ENCODE data around the gene RBM42. TPM values are rescaled to one million over a fixed set of nuclear protein-coding genes. Genes with fewer than 3 reads are reported as not detected.
"Not testable (repeated sequence)": the region's sequence is repeated elsewhere in the genome, so short reads cannot be mapped to it uniquely, and the experiment has no call there.

Gene RBM42, protein sequence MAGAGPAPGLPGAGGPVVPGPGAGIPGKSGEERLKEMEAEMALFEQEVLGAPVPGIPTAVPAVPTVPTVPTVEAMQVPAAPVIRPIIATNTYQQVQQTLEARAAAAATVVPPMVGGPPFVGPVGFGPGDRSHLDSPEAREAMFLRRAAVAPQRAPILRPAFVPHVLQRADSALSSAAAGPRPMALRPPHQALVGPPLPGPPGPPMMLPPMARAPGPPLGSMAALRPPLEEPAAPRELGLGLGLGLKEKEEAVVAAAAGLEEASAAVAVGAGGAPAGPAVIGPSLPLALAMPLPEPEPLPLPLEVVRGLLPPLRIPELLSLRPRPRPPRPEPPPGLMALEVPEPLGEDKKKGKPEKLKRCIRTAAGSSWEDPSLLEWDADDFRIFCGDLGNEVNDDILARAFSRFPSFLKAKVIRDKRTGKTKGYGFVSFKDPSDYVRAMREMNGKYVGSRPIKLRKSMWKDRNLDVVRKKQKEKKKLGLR
- total RNA-seq = 63.9 TPM
- long read RNA-seq, transcript RBM42-201 (10 exons, 1,680 nt) = major isoform, 213 of 381 reads
- long read RNA-seq, partial matches to known transcripts = 19 of 381 reads
- long read RNA-seq, other reads (novel, unspliced or antisense) = 144 of 381 reads

DNA sequence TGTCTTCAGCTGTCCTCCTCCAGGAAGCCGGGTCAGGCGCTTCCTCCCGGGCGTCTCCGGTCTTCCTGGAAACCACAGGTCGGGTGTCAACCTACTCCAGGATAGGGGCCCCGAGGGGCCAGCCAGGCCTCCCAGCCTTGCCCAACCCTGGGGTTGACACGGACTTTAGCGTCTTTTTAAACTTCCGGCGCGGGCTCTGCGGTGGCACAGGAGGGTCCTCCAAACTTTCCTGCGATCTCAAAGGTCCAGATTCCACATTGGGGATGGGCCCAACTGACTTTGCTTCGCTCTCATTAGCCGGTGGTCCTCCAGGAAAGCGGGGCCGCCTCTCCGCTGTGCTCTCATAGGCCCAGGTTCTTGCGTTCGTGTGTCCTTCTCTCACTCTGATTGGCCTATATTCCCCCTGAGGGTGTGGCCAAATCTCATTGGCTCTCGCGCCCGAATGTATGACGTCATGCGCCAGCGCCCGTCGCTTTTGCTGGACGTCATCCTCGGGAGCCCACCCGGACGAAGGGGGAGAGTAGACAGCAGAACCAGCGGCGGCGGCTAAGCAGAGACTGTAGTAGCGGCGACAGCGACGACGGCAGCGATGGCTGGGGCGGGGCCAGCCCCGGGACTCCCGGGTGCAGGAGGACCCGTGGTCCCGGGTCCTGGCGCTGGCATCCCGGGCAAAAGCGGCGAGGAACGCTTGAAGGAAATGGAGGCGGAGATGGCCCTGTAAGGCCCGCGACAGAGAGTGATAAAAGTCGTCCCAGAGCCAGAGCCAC, at the start of gene RBM42:
Gene RBM42 (plus strand): TSS at position 472 of the 767 bp plus-strand sequence. CDS start 118 bp downstream, at position 590.
- DNase-seq (ENCODE audit: low spot score) = peak; percentile 99

DNA sequence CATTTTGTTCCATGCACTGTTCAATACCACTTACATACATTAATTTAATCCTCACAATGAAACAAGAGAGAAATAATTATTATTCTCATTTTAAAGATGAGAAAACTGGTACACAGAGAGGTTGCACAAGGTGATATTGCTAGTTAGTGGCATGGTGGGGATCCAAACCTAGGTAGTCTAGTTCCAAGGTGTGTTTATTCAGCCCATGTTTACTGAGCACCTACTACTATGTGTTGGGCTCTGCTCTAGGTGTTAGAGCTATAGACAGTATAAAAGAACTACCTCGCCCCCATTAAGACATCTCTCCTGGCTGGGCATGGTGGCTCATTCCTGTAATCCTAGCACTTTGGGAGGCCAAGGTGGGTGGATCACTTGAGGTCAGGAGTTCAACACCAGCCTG, 46.1 kb upstream of the RBM42 start:
- no peak for DNase-seq (ENCODE audit: low spot score)

DNA sequence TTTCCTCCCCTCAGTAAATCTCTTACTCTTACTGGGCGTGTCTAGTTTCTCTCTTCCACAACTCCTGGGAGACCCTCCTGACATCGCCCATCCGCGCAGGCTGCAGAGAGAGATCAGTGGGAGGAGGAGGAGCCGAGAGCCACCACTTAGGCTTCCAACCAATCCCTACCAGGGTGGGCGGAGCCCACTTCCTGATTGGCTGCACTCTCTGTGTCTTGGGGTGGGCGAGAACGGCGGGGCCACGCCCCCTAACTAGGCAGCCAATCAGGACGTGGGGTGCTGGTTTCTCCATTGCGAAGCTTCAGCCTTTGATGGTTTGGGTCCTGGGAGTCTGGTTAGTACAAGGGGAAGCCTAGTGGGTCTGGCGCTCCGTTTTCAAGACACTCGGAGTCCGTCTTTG, 43.0 kb upstream of the RBM42 start, which contains the start of gene PMIS2:
Gene PMIS2 (plus strand): TSS at position 326 of the 400 bp plus-strand sequence. CDS start 87 bp downstream, outside the sequence.
- no peak for DNase-seq (ENCODE audit: low spot score)

DNA sequence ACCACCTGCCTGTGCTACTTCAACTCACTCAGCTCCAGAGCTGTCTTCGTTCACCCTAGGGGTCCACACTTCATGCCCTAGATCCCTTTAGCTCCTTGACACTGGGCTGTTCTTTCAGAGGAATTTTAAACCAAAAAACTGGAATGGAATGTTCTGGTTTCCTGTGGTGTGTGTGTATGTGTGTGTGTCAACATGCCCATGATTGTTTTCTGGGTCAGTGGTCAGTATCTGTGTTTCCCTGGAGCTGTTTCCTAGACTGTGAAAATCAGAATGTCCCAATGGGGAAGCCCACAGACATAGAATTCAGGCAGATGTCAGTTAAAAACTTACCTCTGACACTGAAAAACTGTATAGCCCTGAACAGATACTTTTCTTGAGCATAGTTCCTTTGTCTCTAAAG, 41.5 kb upstream of the RBM42 start:
- no peak for DNase-seq (ENCODE audit: low spot score)

DNA sequence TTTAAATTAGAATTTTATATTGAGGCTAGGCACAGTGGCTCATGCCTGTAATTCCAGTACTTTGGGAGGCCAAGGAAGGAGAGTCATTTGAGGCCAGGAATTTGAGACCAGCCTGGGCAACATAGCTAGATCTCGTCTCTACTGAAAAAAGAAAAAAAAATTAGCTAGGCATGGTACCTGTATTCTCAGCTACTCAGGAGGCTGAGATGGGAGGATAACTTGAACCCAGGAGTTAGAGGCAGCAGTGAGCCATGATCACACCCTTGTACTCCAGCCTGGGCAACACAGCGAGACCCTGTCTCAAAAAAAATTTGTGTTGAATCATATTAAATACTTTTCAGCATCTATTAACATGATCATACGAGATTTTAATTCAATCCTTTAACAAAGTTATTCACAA, 38.0 kb upstream of the RBM42 start:
- DNase-seq (ENCODE audit: low spot score) = no peak

DNA sequence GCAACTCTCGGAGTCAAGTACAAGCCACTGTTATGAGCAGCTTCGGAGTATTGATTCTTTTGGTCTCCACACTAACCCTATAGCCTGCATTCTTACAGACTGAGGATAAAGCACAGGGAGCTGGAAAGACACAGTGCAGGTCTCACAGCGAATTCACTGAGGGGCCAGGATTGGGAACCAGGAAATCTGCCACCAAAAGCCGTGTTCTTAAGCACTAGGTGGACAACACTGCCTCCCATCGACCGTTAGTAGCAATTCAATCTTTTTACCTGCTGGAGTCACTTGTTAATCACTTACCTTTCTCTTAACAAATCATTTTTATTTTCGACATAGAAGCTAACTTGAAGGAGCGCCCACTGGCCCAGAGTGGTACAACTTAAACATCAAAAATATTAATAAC, 36.6 kb upstream of the RBM42 start:
- no peak for DNase-seq (ENCODE audit: low spot score)

DNA sequence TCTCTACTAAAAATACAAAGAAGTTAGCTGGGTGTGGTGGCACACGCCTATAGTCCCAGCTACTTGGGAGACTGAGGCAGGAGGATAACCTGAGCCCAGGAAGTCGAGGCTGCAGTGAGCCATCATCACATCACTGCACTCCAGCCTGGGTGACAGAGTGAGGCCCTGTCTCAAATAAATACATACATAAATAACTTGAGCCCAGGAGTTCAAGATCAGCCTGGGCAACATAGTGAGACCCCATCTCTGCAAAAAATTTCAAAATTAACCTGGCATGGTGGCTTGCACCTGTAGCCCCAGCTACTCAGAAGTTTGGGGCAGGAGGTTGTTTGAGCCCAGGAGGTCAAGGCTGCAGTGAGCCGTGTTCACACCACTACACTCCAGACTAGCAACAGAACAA, 33.8 kb upstream of the RBM42 start:
- DNase-seq (ENCODE audit: low spot score) = not testable (repeated sequence)

DNA sequence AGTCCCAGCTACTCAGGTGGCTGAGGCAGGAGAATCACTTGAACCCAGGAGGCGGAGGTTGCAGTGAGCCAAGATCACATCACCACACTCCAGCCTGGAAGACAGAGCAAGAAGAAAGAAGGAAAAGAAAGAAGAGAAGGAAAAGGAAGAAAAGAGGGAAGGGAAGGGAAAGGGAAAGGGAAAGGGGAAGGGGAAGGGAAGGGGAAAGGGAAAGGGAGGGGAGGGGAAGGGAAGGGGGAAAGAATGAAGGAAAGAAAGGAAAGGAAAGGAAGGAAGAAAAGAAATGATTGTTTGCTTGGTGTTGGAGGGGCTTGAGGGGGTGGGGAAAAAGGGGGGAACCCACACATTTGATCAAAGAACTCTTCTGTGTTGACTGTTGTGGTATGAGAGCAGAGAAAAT, 32.9 kb upstream of the RBM42 start:
- no peak for DNase-seq (ENCODE audit: low spot score)

DNA sequence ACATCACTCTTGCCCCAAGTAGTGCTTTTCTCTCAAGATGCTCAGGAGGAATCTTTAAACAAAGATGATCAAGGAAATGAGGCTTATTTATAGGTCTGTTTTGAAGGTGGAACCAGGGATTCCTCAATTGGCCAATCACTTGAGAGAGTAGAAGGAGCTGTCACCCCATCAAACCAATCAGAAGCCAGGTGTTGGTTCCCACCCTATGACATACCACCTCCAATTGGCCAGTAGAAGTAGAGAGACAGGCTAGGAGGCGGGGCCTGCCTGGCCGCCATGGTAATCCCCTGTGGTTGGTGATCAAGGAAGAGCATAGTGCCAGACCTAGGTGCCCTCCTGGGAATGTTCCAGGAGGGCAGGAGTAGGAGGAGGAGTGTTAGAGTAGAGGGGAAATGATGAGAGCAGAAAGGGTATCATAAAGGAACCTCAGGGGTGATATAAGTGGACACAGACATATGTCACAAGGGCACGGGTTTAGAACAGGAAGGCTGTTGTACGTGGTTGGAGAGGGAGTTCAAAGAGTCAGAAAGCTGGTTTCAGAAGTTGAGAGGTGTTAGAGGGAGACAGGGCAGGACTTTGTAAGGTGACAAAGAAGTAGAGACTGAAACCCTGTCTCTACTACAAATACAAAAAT, 32.4 kb upstream of the RBM42 start:
- DNase-seq (ENCODE audit: low spot score) = no peak

DNA sequence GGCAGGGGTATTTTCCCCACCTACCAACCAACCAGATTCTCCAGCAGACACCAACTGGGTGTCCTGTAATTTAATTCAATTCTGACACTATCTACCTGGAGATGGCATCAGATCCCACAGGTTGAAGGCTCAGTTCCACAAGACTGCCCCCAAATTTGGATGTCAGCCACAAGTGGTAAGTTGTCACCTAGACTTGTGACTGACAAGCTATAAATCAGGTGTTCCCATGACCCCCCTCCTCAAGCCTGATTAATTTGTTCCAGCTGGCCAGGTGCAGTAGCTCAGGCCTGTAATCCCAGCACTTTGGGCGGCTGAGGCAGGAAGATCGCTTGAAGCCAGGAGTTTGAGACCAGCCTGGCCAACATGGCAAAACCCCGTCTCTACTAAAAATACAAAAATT, 26.9 kb upstream of the RBM42 start:
- DNase-seq (ENCODE audit: low spot score) = no peak

DNA sequence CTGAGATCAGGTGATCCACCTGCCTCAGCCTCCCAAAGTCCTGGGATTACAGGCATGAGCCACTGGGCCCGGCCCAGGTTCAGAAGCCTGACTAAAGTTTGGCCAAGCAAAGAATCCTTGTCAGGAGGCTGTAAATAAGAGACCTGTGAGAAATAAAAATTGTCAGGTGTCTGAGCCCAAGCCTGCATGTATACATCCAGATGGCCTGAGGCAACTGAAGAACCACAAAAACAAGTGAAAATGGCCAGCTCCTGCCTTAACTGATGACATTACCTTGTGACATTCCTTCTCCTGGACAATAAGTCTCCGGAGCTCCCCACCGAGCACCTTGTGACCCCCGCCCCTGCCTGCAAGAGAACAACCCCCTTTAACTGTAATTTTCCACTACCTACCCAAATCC, 24.4 kb upstream of the RBM42 start:
- DNase-seq (ENCODE audit: low spot score) = not testable (repeated sequence)

DNA sequence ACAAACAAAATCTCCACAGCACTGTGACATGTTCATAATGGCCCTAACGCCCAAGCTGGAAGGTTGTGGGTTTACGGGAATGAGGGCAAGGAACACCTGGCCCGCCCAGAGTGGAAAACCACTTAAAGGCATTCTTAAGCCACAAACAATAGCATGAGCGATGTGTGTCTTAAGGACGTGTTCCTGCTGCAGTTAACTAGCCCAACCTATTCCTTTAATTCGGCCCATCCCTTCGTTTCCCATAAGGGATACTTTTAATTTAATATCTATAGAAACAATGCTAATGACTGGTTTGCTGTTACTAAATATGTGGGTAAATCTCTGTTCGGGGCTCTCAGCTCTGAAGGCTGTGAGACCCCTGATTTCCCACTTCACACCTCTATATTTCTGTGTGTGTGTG, 21.7 kb upstream of the RBM42 start:
- DNase-seq (ENCODE audit: low spot score) = not testable (repeated sequence)

DNA sequence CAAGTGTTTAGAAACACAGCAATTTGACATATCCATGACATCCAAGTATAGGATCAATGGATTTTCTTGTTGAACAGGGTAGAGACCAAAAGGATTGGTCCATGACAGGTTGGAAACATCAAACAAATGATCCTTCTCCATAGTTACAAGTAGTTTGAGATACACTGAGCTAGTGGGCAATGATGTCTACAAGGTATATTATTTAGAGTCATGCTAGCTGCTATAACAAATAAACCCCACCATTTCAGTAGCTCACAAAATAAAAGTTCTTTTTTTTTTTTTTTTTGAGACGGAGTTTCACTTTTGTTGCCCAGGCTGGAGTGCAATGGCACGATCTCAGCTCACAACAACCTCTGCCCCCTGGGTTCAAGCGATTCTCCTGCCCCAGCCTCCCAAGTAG, 21.2 kb upstream of the RBM42 start:
- DNase-seq (ENCODE audit: low spot score) = no peak

DNA sequence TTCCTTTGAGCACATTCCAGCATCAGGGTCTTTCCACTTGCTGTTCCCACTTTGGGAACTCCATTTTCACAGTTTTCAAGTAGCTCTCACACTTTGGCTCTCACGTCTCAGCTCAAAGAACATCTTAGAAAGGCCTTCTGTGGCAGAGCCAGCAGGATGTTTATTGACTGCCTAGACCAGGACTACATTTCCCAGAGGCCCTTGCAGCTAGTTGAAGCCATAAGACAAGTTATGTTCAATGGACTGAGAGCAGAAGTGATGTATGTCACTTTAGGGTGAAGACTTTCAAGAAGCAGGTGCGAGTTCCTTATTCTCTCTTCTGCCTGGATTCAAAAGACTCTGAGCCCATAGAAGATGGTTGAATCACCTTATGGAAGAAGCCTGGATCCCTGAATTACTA, 20.6 kb upstream of the RBM42 start:
- DNase-seq (ENCODE audit: low spot score) = no peak

DNA sequence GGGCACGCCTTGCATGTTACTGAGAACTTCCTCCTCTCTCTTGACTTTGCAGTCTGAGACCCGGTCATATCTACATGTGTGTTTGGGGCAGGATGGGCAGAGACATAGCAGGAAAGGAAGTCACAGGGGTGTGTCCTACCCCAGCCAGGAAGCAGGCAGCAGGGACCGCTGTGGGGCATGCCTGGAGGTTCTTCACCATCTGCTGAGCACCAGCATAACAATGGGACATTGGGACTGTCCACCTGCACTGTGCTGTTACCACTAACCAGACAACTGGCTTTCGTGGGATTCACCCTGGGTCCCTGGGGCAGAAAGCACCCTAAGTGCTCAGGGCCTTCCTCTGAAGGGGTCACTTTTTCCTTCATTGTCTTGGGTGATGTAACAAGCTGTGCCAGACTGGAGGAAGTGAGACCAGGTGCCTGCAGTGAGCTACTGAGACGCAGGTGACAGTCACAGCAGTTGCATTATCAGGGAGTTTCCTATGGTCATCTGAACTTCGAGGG, 18.9 kb upstream of the RBM42 start:
- DNase-seq (ENCODE audit: low spot score) = no peak

DNA sequence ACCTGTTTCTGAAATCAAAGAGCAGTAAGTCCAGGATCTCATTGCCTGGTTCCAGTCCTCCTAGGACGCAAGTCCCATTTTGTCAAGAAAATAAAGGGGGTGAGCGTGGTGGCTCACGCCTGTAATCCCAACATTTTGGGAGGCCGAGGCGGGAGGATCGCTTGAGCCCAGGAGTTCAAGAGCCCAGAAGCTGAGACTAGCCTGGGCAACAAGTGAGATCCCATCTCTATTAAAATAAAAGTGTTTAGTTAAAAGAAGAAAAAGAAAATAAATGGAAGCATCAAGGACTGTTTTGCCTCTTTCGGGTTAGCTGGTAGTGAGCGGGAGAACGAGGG, 16.6 kb upstream of the RBM42 start:
- no peak for DNase-seq (ENCODE audit: low spot score)

DNA sequence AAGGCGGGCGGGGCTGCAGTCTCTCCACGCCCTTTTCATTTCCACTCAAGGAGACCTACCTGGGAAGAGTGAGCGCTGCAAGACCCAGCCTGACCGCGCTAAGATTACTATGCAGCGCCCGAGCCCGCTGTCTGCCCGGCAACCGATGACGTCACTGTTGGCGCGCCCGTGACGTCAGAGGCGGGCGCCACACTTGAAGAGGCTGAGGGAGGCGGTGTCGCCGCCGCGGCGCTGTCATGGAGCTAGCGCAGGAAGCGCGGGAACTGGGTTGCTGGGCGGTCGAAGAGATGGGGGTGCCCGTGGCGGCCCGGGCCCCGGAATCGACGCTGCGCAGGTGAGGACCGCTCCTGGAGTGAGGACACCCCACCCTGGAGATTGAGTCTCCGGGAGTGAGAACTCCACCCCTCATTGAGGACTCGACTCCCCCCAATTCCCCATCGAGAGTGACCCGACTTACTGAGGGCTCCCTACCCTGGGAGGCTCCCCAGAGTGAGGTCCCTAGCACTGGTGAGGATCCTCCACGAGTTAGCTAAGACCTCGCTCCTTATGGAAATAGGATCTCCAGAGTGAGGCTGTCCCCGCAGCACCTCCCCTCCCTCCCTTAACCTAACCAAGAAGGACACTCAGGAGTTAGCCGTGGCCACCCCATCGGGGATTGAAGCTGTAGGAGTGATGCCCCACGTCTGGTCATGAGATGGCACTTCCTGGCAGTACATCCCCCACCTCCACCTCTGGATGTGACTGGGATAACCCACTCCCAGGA, 16.1 kb upstream of the RBM42 start, which contains the start of gene HAUS5:
Gene HAUS5 (plus strand): TSS at position 177 of the 763 bp plus-strand sequence. CDS start 60 bp downstream, at position 237.
- DNase-seq (ENCODE audit: low spot score) = peak; percentile 97

DNA sequence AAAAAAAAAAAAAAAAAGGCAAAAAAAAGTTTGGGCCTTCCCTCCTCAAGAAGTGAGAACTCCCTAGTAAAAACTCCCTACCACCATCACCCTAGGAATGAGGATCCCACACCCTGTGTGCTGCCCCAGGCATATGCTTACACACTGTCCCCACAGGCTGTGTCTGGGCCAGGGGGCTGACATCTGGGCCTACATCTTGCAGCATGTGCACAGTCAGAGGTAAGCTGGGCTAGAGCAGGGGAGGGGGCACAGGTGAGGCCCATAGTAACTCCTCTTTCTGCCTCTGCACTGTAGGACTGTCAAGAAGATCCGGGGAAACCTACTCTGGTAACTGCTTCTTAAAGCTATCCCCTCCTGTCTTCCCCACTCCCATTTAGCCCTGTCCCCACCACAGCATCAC, 15.3 kb upstream of the RBM42 start:
- no peak for DNase-seq (ENCODE audit: low spot score)

DNA sequence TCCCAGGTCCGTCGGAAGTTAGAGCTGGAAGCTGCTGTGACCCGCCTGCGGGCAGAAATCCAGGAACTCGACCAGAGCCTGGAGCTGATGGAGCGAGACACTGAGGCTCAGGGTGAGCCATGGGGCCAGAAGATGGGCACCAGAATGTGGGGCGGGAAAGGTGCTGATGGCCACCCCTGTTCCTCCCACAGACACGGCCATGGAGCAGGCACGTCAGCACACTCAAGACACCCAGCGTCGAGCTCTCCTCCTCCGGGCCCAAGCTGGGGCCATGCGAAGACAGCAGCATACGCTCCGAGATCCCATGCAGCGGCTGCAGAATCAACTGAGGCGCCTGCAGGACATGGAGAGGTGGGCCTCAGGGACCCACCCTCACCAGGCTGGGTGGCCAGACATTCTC, 13.8 kb upstream of the RBM42 start:
- DNase-seq (ENCODE audit: low spot score) = no peak

DNA sequence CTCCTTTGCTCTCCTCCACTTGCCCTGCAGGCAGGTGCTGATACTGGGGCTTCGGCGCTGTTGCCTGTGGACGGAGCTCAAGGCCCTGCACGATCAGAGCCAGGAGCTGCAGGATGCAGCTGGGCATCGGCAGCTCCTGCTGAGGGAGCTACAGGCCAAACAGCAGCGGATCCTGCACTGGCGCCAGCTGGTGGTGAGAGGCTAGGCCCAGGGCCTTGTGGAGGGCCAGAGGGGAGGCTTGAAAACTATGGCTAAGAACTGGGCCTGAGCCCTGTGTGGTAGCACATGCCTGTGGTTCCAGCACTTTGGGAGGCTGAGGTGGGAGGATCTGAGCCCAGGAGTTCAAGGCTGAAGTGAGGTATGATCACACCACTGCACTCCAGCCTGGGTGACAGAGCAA, 10.0 kb upstream of the RBM42 start:
- DNase-seq (ENCODE audit: low spot score) = no peak

All from mesenteric fat pad (tissue), 1 donor.